PFSK-1 (cell line): Measurements from ENCODE around the gene MESD.

Experiments used
- FOXP2 ChIP-seq: optimal IDR thresholded peaks from 2 replicates; pipeline ENCODE3; 2011; ENCODE audit warnings: borderline replicate concordance, control low read depth, inconsistent platforms; ENCODE audit not compliant: insufficient read depth; ENCODE audit errors: extremely low read length, extremely low read depth
- POLR2AphosphoS5 ChIP-seq: IDR thresholded peaks from 2 replicates; pipeline ENCODE4 v1.6.1; 2012; ENCODE audit warnings: low read depth, mild to moderate bottlenecking, control low read depth, low read length, moderate library complexity
- REST ChIP-seq, 2 experiments: IDR thresholded peaks; 2 replicates each; pipeline versions ENCODE4 v1.6.1 to v1.8.0; 2011 to 2012; ENCODE audit warnings: low read depth in 2 of 2, low read length in 2 of 2, control low read depth in 1 of 2, inconsistent platforms in 1 of 2, mild to moderate bottlenecking in 1 of 2, moderate library complexity in 1 of 2; ENCODE audit not compliant: insufficient read depth in 1 of 2
- SIN3A ChIP-seq: IDR thresholded peaks from 2 replicates; pipeline ENCODE4 v1.6.1; 2012; ENCODE audit warnings: mild to moderate bottlenecking, low read length, moderate library complexity, borderline replicate concordance; ENCODE audit not compliant: insufficient read depth
- TAF1 ChIP-seq: IDR thresholded peaks from 2 replicates; pipeline ENCODE4 v1.6.1; 2012; ENCODE audit warnings: low read length, control low read depth, borderline replicate concordance; ENCODE audit not compliant: insufficient read depth

The MESD gene

GRCh38 chr15:81023483-81024264 is 34.1 kb upstream of the MESD start:
- no peak for TF ChIP-seq SIN3A
- TF ChIP-seq POLR2AphosphoS5 = no peak
- no peak for TF ChIP-seq TAF1
- no peak for TF ChIP-seq REST (IDR thresholded peaks at IDR 0.05; ENCODE audit: insufficient read depth in 1 of 2, low read depth in 2 of 2, low read length in 2 of 2)
- no peak for TF ChIP-seq FOXP2

GRCh38 chr15:81021321-81021720 is 31.7 kb upstream of the MESD start:
- TF ChIP-seq REST (IDR thresholded peaks at IDR 0.05; ENCODE audit: insufficient read depth in 1 of 2, low read depth in 2 of 2, low read length in 2 of 2) (no peak), TAF1 (no peak), POLR2AphosphoS5 (no peak), FOXP2 (no peak), SIN3A (no peak)

GRCh38 chr15:81018197-81018596 is 28.6 kb upstream of the MESD start:
- TF ChIP-seq POLR2AphosphoS5 (no peak), REST (IDR thresholded peaks at IDR 0.05; ENCODE audit: insufficient read depth in 1 of 2, low read depth in 2 of 2, low read length in 2 of 2) (no peak), SIN3A (no peak), FOXP2 (no peak), TAF1 (no peak)

GRCh38 chr15:81016489-81017068 is 27.0 kb upstream of the MESD start:
- TF ChIP-seq SIN3A (no peak), FOXP2 (no peak), TAF1 (no peak), REST (IDR thresholded peaks at IDR 0.05; ENCODE audit: insufficient read depth in 1 of 2, low read depth in 2 of 2, low read length in 2 of 2) (no peak), POLR2AphosphoS5 (no peak)
